Measurements from ENCODE around the gene TNFSF15. TPM values are rescaled to one million over a fixed set of nuclear protein-coding genes. Genes with fewer than 3 reads are reported as not detected.

Gene TNFSF15
- 4.3 TPM for total RNA-seq (ENCODE audit: insufficient read depth, low replicate concordance)

GRCh38 chr9:114805670-114806525 is at the start of gene TNFSF15:
TSS of gene TNFSF15 (minus strand) at chr9:114806039. CDS start at chr9:114806012, 27 bp downstream.
- DNase-seq (ENCODE audit: low spot score) = peak; percentile 85

- no peak for DNase-seq (ENCODE audit: low spot score)
These were observed 49.6 kb upstream of the TNFSF15 start for GRCh38 chr9:114855488-114855887.

DNA sequence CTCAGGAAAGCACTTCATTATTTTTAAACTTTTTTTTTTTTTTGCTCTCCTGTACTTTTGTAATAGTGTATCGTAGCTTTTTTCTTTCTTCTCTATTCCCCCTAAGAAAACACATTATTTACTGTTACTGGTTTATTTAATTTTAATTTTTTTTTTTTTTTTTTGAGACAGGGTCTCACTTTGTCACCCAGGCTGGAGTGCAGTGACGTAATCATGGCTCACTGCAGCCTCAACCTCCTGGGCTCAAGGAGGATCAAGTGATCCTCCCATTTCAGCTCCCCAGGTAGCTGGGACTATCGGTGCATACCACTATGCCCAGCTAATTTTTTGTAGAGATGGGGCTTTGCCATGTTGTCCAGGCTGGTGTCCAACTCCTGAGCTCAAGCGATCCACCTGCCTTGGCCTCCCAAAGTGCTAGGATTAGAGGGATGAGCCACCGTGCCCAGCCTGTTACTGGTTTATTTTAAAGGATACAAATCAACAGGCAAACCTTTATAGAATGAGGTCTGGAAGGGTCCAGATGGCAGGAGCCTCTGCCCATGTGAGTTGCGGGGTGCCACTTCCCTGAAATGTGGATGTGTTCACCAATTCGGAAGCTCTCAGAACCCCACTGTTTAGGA is 49.0 kb upstream of the TNFSF15 start:
- no peak for DNase-seq (ENCODE audit: low spot score)

DNA sequence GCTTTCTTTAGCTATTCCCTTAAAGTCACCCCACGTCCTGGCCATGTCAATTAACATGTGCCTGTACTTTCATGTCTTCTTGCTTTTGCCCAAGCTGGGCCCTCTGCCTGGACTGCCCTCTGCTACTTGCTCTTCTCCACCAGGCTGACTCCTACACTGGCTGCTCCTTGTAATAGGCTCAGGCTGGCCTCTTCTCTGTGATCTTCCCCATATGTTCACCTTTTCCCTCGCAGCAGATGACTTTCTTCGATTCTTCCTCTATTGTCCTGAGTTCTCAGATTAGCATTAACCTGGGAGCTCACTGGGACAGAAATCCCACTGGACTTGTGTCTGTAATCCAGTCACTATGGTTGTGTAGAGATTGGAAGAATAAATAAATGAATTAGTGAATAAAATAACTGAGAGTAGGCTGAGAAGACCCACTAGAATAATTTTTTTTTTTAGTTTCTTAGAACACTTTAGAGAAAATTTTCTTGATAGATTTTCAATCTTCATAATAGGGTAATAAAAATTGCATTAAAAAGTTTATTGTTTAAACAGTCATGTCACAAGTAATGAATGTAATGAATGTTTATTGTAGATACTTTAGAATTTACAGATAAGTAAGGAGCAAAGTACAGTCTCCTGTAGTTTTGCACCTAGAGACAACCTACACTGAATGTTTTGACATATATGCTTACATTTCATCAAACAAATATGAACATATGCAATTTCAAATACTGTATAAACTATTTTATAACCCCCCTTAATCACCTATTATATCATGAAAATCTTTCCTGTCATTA is 47.4 kb upstream of the TNFSF15 start:
- no peak for DNase-seq (ENCODE audit: low spot score)

DNA sequence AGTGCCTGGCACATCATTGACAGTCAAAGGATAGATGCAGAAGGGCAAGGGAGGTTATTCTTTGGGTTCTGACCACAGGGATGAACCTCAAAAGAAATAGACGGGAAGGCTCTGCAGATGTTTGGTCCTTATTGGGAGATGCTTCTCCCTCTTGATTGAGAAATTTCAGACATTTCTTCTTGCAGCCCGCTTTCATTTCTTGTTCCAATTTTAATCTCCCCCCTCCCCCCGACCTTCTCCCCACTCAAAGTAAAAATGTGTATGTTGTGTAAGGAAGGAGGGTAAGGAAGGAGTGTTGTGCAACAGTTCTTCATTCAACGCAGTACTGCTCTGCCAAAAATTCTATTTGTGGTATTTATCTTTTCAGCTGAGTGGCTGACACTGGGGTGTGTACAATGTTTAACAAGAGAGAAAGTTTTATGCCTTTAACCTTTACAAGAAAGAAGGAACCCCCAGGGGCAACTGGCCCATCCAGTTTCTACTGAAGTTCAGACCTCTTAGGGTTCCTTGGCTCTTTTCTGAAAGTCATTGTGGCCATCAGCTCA is 46.3 kb upstream of the TNFSF15 start:
- peak; percentile 72 for DNase-seq (ENCODE audit: low spot score)

- DNase-seq (ENCODE audit: low spot score) = no peak
These were observed 45.5 kb upstream of the TNFSF15 start for GRCh38 chr9:114851306-114851705.

DNA sequence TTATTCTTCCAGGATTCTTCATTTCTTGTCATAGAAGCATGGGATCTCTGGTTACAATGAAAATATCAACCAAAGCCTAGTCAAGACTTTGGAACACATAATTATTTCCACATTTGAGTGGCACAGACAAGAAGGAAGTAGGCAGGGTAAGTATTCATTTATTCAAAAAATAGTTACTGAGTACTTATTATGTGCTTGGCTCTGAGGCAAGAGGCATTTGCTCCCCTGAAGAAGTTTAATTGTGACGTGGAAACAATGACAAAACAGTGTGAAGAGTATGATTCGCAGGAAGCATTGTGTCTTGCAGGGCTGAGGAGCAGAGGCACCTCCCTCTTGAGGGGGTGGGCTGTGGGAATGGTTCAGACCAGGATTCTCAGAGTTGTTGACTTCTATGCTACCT is 45.0 kb upstream of the TNFSF15 start:
- DNase-seq (ENCODE audit: low spot score) = no peak

DNA sequence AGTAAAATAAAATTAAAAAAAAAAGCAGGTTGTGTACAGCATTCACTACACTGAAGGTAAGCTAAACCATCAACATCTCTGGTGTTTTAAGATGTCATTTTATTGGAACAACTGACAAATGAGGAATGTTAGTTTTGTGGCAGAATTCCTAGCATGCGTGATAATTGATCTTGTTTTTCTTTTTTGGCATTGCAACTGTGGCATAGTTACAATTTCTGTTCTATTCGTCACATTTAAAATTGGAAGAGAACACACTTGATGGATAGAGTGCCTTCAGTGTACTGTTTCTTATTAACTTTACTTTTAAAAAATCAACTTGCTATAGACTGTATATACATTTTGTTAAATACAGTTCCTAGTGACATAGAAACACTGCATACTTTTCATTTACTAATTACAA is 43.6 kb upstream of the TNFSF15 start:
- DNase-seq (ENCODE audit: low spot score) = no peak

DNA sequence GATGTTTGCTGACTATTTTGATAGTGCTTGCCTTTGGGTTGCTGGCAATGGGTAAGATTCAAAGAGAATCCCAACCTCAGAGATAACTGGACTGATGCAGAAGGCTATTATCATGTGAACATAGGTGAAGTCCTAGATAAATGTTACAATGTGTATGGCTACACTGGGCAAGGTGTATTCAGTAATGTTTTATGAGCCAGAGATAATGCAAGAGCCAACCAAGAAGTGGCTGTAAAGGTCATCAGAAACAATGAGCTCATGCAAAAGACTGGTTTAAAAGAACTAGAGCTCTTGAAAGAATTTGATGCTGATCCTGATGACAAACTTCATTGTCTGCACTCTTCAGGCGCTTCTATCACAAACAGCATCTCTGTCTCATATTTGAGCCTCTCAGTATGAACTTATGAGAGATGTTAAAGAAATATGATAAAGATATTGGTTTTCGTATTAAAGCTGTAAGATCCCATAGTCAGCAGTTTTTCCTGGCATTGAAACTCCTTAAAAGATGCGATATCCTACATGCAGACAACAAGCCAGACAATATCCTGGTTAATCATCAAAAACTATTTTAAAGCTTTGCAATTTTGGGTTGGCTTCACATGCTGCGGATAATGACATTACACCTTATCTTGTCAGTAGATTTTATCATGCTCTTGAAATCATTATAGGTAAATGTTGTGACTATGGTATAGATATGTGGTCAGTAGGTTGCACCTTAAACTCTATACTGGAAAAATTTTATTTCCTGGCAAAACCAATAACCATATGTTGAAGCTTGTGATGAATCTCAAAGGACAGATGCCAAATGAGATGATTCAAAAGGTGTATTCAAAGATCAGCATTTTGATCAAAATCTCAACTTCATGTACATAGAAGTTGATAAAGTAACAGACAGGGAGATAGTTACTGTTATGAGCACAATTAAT is 41.9 kb upstream of the TNFSF15 start:
- no peak for DNase-seq (ENCODE audit: low spot score)

DNA sequence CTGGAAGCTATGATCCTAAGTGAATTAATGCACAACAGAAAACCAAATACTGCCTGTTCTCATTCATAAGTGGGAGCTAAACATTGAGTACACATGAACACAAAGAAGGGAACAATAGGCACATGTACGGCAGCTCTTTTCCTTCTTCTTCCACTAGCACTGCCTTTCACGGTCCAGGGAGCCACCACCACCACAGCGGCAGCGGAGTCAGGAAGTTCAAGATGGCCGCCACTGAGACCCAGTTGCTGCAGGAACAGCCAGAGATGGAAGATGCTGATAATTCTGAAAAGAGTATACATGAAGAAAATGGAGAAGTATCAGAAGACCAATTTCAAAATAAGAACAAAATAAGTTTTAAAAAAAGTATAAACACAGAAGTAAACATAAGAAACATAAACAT is 39.5 kb upstream of the TNFSF15 start:
- DNase-seq (ENCODE audit: low spot score) = no peak

GRCh38 chr9:114844766-114845165 is 38.9 kb upstream of the TNFSF15 start:
- no peak for DNase-seq (ENCODE audit: low spot score)

DNA sequence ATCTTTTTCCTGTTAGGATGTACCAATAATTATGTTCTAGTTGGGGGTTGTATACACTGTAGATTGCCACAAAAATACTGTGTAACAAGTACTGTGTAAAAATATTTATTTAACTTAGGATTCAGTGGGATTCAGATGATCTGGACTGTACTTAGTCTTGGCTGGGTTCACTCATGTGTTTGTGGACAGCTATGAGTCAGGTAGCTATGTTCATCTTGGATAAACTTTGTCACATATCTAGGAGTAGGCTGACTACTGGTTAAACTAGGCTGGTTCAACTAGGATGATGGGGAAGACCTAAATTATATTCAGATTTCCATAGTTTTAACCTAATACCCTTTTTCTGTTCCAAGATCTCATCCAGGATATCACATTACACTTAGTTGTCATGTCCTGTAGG is 32.1 kb upstream of the TNFSF15 start:
- DNase-seq (ENCODE audit: low spot score) = no peak

- DNase-seq (ENCODE audit: low spot score) = no peak
These were observed 30.9 kb upstream of the TNFSF15 start for GRCh38 chr9:114836769-114837168.

DNA sequence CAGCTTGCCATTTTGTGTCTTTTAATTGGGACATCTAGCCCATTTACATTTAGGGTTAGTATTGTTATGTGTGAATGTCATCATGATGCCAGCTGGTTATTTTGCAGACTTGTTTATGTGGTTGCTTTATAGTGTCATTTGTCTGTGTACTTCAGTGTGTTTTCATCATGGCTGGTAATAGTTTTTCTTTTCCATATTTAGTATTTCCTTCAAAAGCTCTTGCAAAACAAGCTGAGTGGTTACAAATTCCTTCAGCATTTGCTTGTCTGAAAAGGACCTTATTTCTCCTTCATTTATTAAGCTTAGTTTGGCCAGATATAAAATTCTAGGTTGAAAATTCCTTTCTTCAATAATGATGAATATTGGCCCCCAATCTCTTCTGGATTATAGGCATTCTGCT is 28.5 kb upstream of the TNFSF15 start:
- no peak for DNase-seq (ENCODE audit: low spot score)

GRCh38 chr9:114830546-114830945 is 24.7 kb upstream of the TNFSF15 start:
- no peak for DNase-seq (ENCODE audit: low spot score)

- DNase-seq (ENCODE audit: low spot score) = peak; percentile 13
These were observed 24.0 kb upstream of the TNFSF15 start for GRCh38 chr9:114829574-114830440.

DNA sequence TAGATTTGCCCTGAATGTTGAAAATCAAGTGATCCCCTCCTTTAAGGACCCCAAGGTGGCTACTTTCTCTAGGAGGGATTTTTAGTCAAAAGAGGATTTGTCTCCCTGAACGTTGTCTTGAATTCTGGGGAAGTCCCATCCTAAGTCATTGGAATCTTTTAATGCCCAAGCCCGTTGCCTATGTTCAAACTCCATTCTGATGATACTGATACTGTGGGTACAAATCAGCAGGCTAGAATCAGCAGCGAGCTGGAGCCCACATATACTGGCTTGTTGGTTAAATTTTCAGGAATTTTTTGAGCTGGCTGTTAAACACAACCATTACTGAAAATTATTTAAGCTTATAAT is 22.4 kb upstream of the TNFSF15 start:
- no peak for DNase-seq (ENCODE audit: low spot score)

GRCh38 chr9:114827641-114828302 is 21.9 kb upstream of the TNFSF15 start:
- no peak for DNase-seq (ENCODE audit: low spot score)

GRCh38 chr9:114826431-114826830 is 20.6 kb upstream of the TNFSF15 start:
- DNase-seq (ENCODE audit: low spot score) = no peak

Measured in umbilical cord (tissue), 2 donors.